MM.1S (cell line): ENCODE measurements around the gene NELL1.

Experiments
- DNase-seq: peaks from one replicate; pipeline ENCODE4 v3.0.0-alpha.2; 2015
- H2AFZ ChIP-seq: fragments of 300-600 bp; sonication (generic); 2 replicates; pipeline ENCODE4 v1.6.0; 2016; ENCODE audit warnings: antibody characterized with exemption, low read length
- H3F3A ChIP-seq: fragments of 300-600 bp; sonication (generic); 2 replicates; pipeline ENCODE4 v1.6.1; 2016; ENCODE audit warnings: mild to moderate bottlenecking, antibody characterized with exemption, low read length, moderate library complexity, mixed read lengths; ENCODE audit not compliant: insufficient read depth
- H3K27ac ChIP-seq: fragments of 300-600 bp; sonication (generic); 2 replicates; pipeline ENCODE4 v1.5.1; 2016; ENCODE audit warnings: mild to moderate bottlenecking, low read length
- H3K27me3 ChIP-seq: fragments of 300-600 bp; sonication (generic); replicated peaks from 2 replicates; pipeline ENCODE4 v1.6.0; 2016; ENCODE audit warnings: low read length; ENCODE audit not compliant: insufficient read depth
- H3K36me3 ChIP-seq: fragments of 300-600 bp; sonication (generic); replicated peaks from 2 replicates; pipeline ENCODE4 v1.6.1; 2016; ENCODE audit warnings: mild to moderate bottlenecking, low read length, mixed read lengths; ENCODE audit not compliant: insufficient read depth
- H3K4me1 ChIP-seq: fragments of 300-600 bp; sonication (generic); 2 replicates; pipeline ENCODE4 v1.6.1; 2016; ENCODE audit warnings: low read length, mixed read lengths
- H3K4me2 ChIP-seq: fragments of 300-600 bp; sonication (generic); 2 replicates; pipeline ENCODE4 v1.6.0; 2016; ENCODE audit warnings: low read depth, low read length
- H3K4me3 ChIP-seq: fragments of 300-600 bp; sonication (generic); 2 replicates; pipeline ENCODE4 v1.5.1; 2016; ENCODE audit warnings: low read length, mixed read lengths
- H3K79me2 ChIP-seq: fragments of 300-600 bp; sonication (generic); 2 replicates; pipeline ENCODE4 v1.6.1; 2016; ENCODE audit warnings: mixed run types, low read length, mixed read lengths
- H3K9ac ChIP-seq: fragments of 300-600 bp; sonication (generic); 2 replicates; pipeline ENCODE4 v1.6.1; 2016; ENCODE audit warnings: low read length, mixed read lengths
- H3K9me2 ChIP-seq: fragments of 300-600 bp; sonication (generic); replicated peaks from 2 replicates; pipeline ENCODE4 v1.6.1; 2016; ENCODE audit warnings: mild to moderate bottlenecking, low read length, mixed read lengths; ENCODE audit not compliant: insufficient read depth
- H3K9me3 ChIP-seq: fragments of 300-600 bp; sonication (generic); replicated peaks from 2 replicates; pipeline ENCODE4 v1.6.1; 2016; ENCODE audit warnings: mild to moderate bottlenecking, low read length, mixed read lengths; ENCODE audit not compliant: insufficient read depth
- H4K20me1 ChIP-seq: fragments of 300-600 bp; sonication (generic); 2 replicates; pipeline ENCODE4 v1.6.1; 2016; ENCODE audit warnings: mild to moderate bottlenecking, low read length, moderate library complexity, mixed read lengths; ENCODE audit not compliant: insufficient read depth
- EZH2 ChIP-seq: fragments of 300-600 bp; sonication (generic); optimal IDR thresholded peaks from 2 replicates; pipeline ENCODE3; 2017; ENCODE audit warnings: low read depth, mild to moderate bottlenecking, antibody characterized with exemption, low read length, mixed read lengths
- EZH2phosphoT487 ChIP-seq: fragments of 300-600 bp; sonication (generic); IDR thresholded peaks from 2 replicates; pipeline ENCODE4 v1.6.1; 2018; ENCODE audit warnings: antibody characterized with exemption, low read length
- TF ChIP-seq, protein P1 (sequence below): fragments of 300-600 bp; sonication (generic); IDR thresholded peaks from 2 replicates; pipeline ENCODE4 v1.5.1; 2016; ENCODE audit warnings: antibody characterized with exemption, low read length, mixed read lengths

Gene NELL1

DNA sequence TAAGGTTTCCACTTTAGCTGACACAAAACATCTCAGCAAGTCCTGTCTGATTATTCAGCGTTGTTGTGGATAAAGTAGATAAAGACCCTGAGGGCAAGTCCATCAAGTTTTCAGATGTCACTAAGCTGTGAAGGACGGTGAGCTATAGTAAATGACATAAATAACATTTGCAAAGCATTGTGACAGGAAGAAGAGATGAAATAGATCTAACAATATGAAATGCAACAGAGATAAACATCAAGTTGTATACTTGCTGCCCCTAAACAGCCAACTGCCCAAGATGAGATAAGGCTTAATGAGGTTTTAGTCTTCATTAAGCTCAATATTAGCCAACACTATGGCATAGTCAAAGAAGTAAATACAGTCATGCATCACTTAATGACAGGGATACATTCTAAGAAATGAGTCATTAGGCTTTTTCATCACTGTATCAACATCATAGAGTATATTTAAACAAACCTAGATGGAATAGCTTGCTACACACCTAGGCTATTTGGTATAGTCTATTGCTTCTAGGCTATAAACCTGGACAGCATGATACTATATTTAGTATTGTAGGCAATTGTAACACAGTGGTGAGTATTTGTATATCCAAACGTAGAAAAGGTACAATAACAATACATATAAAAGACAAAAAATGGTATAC, 898.4 kb downstream of the NELL1 start:
- Histone ChIP-seq H3K9ac (no peak overlapping the region), H3K4me2 (no peak overlapping the region), H3K9me2 (no peaks in the 10 kb centered on the region), H3K9me3 (no peaks in the 10 kb centered on the region), H3K79me2 (no peaks in the 10 kb centered on the region), H3K27me3 (no peaks in the 10 kb centered on the region), H3K4me3 (no peak overlapping the region), H3F3A (no peaks in the 10 kb centered on the region), H2AFZ (no peak overlapping the region), H4K20me1 (no peaks in the 10 kb centered on the region), H3K4me1 (no peaks in the 10 kb centered on the region), H3K36me3 (no peaks in the 10 kb centered on the region), H3K27ac (no peak overlapping the region)
- no peak for DNase-seq
- TF ChIP-seq EZH2phosphoT487 (no peak), EZH2 (no peak)
- TF ChIP-seq, protein P1, sequence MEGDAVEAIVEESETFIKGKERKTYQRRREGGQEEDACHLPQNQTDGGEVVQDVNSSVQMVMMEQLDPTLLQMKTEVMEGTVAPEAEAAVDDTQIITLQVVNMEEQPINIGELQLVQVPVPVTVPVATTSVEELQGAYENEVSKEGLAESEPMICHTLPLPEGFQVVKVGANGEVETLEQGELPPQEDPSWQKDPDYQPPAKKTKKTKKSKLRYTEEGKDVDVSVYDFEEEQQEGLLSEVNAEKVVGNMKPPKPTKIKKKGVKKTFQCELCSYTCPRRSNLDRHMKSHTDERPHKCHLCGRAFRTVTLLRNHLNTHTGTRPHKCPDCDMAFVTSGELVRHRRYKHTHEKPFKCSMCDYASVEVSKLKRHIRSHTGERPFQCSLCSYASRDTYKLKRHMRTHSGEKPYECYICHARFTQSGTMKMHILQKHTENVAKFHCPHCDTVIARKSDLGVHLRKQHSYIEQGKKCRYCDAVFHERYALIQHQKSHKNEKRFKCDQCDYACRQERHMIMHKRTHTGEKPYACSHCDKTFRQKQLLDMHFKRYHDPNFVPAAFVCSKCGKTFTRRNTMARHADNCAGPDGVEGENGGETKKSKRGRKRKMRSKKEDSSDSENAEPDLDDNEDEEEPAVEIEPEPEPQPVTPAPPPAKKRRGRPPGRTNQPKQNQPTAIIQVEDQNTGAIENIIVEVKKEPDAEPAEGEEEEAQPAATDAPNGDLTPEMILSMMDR, result no peak

DNA sequence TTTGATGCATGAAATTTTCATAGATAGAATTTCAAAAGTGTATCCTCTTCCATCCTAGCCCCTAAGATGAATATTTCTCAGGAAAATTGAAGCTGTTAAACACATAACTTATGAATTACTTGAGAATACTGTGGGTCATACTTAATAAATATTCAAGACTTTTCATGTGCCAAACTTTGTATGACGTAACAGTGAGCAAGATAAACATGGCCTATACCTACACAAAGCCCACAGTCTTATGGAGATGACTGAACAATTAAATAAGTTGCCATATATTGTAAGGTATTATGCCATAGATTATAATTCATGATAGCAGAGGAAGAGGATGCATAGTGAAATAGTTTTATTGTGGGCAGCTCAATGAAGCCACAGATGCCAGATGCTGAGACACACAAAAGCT, 902.8 kb downstream of the NELL1 start:
- no peak overlapping the region for H3K9ac ChIP-seq
- H4K20me1 ChIP-seq, result no peaks in the 10 kb centered on the region
- no peaks in the 10 kb centered on the region for H3F3A ChIP-seq
- no peaks in the 10 kb centered on the region for H3K27me3 ChIP-seq
- H3K4me3 ChIP-seq, result no peak overlapping the region
- no peaks in the 10 kb centered on the region for H3K4me1 ChIP-seq
- TF ChIP-seq EZH2phosphoT487, result no peak
- no peaks in the 10 kb centered on the region for H3K9me3 ChIP-seq
- H3K36me3 ChIP-seq, result no peaks in the 10 kb centered on the region
- H3K4me2 ChIP-seq, result no peak overlapping the region
- no peak overlapping the region for H3K27ac ChIP-seq
- no peaks in the 10 kb centered on the region for H3K79me2 ChIP-seq
- no peak for DNase-seq
- H3K9me2 ChIP-seq, result no peaks in the 10 kb centered on the region
- H2AFZ ChIP-seq, result no peak overlapping the region

DNA sequence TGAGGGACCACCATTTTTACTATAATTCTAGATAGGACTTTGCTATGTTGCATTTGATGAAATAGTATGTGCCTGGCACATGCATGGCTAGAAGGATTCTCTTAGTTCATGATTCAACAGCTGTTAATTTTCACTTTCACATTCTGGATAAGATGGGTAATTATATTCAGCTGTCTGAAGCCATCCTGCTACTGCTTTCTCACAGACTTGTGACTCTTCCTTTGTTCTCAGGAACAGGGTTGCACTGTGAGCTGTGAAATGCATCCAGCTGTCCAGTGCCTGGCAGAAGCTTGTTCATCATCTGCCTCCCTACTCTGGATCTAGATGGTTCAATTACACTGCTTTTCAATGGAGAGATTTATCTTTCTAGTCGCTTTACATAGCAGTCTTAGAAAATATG, 913.4 kb downstream of the NELL1 start:
- Histone ChIP-seq H3K4me3 (no peak overlapping the region), H3K9ac (no peak overlapping the region), H3K4me1 (no peaks in the 10 kb centered on the region), H3K9me3 (no peaks in the 10 kb centered on the region), H3K9me2 (no peaks in the 10 kb centered on the region), H3K4me2 (no peak overlapping the region), H3F3A (no peaks in the 10 kb centered on the region), H4K20me1 (no peaks in the 10 kb centered on the region), H3K27ac (no peak overlapping the region), H2AFZ (no peak overlapping the region), H3K36me3 (no peaks in the 10 kb centered on the region), H3K79me2 (no peaks in the 10 kb centered on the region), H3K27me3 (no peaks in the 10 kb centered on the region)
- TF ChIP-seq EZH2phosphoT487, result no peak
- TF ChIP-seq, protein P1, result no peak
- TF ChIP-seq EZH2, result no peak
- DNase-seq, result peak; percentile 45

DNA sequence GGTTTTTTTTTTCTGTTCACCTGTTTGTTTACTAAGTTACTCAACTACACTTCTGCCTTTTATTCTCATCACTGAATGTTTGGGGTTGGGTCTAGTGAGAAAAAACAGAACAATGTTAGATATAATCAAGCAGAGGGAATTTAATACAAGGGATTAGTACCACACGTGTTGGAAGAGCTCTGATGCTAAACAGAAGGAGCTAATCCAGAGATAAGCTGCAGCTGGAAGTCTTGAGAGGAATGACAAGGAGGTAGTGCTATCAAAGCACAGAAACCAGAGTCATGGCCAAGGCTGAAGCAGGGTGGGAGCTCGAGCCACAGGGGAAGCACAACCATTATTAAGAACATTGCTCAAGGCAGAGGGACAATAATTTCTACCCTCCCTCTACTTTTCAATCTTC, 919.4 kb downstream of the NELL1 start:
- Histone ChIP-seq H3K36me3 (no peaks in the 10 kb centered on the region), H4K20me1 (no peaks in the 10 kb centered on the region), H3K4me2 (no peak overlapping the region), H3K9ac (no peak overlapping the region), H3K27me3 (no peaks in the 10 kb centered on the region), H3K9me2 (no peaks in the 10 kb centered on the region), H3F3A (no peaks in the 10 kb centered on the region), H3K9me3 (no peaks in the 10 kb centered on the region), H3K4me3 (no peak overlapping the region), H3K79me2 (no peaks in the 10 kb centered on the region), H2AFZ (no peak overlapping the region), H3K27ac (no peak overlapping the region), H3K4me1 (no peaks in the 10 kb centered on the region)
- TF ChIP-seq, protein P1, result no peak
- TF ChIP-seq EZH2, result no peak
- DNase-seq, result no peak
